ENCODE measurements around the gene PHACTR3. TPM values are rescaled to one million over a fixed set of nuclear protein-coding genes. Genes with fewer than 3 reads are reported as not detected.

The PHACTR3 gene
- total and polyA plus RNA-seq, 2 donors (not counting 3 experiments of a cell fraction or from before 2014, with no cell fraction given), result not detected

DNA sequence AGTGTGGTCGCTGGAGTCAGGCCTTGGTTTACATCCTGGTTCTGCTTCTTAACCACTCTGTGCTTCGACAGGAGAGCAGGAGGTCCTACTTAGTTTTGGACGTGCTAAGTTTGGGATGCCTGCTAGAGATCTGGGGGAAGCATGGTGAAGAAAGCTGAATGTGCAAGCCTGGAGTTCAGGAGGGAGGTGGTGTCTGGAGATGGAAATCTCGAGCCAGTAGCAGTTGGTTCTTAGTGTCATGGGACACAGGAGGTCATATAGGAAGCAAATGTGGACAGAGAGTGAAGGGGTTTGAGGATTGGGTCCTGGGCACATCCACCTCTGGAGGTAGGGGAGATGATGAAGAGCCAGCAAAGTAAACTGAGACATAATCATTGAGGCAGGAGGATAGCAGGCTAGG is 197.7 kb downstream of the PHACTR3 start:
- Histone ChIP-seq H3K4me1 (ENCODE audit: control insufficient read depth, extremely low read depth, insufficient read depth, low read length) (no peaks in the 10 kb centered on the region), H3K9me1 (replicated peaks; ENCODE audit: control insufficient read depth, extremely low read depth, insufficient read depth, low read length) (no peaks in the 10 kb centered on the region), H3K9ac (replicated peaks; ENCODE audit: extremely low read depth, insufficient read depth, low read length) (no peak overlapping the region), H3K9me3 (replicated peaks; ENCODE audit: control insufficient read depth, insufficient read depth, low read length) (peaks cover 2% of the 10 kb centered on the region), H3K27ac (ENCODE audit: insufficient read depth, low read depth, low read length) (no peak overlapping the region), H4K20me1 (replicated peaks; ENCODE audit: control insufficient read depth, extremely low read depth, insufficient read depth, low read length) (no peaks in the 10 kb centered on the region), H2AFZ (ENCODE audit: low read depth, low read length) (no peak overlapping the region), H3K79me2 (ENCODE audit: control insufficient read depth, insufficient read depth, low read length) (no peaks in the 10 kb centered on the region), H3K27me3 (ENCODE audit: control insufficient read depth in 2 of 2, insufficient read depth in 2 of 2, low read length in 2 of 2) (no peaks in the 10 kb centered on the region), H3K36me3 (ENCODE audit: control insufficient read depth in 2 of 2, extremely low read depth in 1 of 2, insufficient read depth in 2 of 2, low read length in 2 of 2) (no peaks in the 10 kb centered on the region), H3K4me2 (ENCODE audit: insufficient read depth, low read length) (no peak overlapping the region), H3K4me3 (replicated peaks in 1 of 3; ENCODE audit: insufficient read depth in 1 of 3, low read depth in 1 of 3, low read length in 3 of 3) (no peak overlapping the region)
- POLR2A ChIA-PET, result no interaction called here
- dilution Hi-C loops (cut with MboI; ENCODE audit: extremely low pct_ligation_motif_present, low sequenced_read_pairs), result no loop called here
- CTCF ChIA-PET, result no interaction called here
- no peak for DNase-seq (ENCODE audit: low read depth, low spot score)
- TF ChIP-seq, protein P1, sequence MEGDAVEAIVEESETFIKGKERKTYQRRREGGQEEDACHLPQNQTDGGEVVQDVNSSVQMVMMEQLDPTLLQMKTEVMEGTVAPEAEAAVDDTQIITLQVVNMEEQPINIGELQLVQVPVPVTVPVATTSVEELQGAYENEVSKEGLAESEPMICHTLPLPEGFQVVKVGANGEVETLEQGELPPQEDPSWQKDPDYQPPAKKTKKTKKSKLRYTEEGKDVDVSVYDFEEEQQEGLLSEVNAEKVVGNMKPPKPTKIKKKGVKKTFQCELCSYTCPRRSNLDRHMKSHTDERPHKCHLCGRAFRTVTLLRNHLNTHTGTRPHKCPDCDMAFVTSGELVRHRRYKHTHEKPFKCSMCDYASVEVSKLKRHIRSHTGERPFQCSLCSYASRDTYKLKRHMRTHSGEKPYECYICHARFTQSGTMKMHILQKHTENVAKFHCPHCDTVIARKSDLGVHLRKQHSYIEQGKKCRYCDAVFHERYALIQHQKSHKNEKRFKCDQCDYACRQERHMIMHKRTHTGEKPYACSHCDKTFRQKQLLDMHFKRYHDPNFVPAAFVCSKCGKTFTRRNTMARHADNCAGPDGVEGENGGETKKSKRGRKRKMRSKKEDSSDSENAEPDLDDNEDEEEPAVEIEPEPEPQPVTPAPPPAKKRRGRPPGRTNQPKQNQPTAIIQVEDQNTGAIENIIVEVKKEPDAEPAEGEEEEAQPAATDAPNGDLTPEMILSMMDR (IDR thresholded peaks at IDR 0.05; ENCODE audit: extremely low read depth in 1 of 2, insufficient read depth in 1 of 2, low read depth in 1 of 2, low read length in 2 of 2), result no peak
- TF ChIP-seq, protein P2, sequence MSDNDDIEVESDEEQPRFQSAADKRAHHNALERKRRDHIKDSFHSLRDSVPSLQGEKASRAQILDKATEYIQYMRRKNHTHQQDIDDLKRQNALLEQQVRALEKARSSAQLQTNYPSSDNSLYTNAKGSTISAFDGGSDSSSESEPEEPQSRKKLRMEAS (IDR thresholded peaks at IDR 0.05; ENCODE audit: insufficient read depth, insufficient read length), result no peak
- TF ChIP-seq FOS (IDR thresholded peaks at IDR 0.05; ENCODE audit: borderline replicate concordance, insufficient read depth, low read length), result no peak
- FAIRE-seq, result no peak
- no TSS peak for BruUV-seq (replicated peaks)
- intact Hi-C loops (cut with micrococcal nuclease), result no loop called here

DNA sequence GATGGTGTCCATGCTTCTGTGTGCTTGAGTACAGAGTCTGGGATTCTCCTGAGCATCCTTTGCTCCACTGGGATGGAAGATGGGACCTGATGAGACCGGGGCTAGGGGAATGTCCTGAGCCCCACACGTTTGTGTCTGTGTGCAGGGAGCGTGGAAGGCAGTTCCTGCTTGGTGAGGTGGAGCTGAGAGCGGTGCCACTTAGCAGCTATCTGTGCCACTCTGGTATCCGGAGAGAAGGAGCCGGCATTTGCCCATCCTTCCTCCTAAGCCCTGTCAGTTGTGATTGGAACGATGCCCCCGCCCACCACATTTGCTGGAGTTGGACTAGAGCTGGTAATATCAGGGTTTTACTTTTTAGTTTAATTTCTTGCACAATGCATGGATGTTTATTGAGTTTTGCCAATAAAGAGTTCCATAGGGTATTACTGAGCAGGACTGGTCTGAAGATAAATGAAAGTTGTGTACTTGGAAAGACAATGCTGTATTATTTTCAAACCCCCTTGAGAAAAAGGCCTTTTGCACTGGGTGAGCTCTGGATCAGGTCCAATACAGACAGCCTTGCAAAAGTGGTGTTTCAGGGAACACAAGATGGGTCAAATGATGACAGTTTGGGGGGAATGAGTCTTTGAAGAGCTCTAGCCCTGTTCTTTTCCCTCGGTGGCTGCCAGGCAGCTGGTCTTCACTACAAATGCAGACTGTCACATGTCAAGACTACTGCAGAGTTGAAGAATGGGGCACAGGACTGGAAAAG is 198.3 kb downstream of the PHACTR3 start:
- no TSS peak for BruUV-seq (replicated peaks)
- Histone ChIP-seq H3K36me3 (ENCODE audit: control insufficient read depth in 2 of 2, extremely low read depth in 1 of 2, insufficient read depth in 2 of 2, low read length in 2 of 2) (no peaks in the 10 kb centered on the region), H3K4me1 (ENCODE audit: control insufficient read depth, extremely low read depth, insufficient read depth, low read length) (no peaks in the 10 kb centered on the region), H2AFZ (ENCODE audit: low read depth, low read length) (no peak overlapping the region), H3K79me2 (ENCODE audit: control insufficient read depth, insufficient read depth, low read length) (no peaks in the 10 kb centered on the region), H3K27me3 (ENCODE audit: control insufficient read depth in 2 of 2, insufficient read depth in 2 of 2, low read length in 2 of 2) (no peaks in the 10 kb centered on the region), H3K9me1 (replicated peaks; ENCODE audit: control insufficient read depth, extremely low read depth, insufficient read depth, low read length) (no peaks in the 10 kb centered on the region), H3K4me2 (ENCODE audit: insufficient read depth, low read length) (no peak overlapping the region), H3K9me3 (replicated peaks; ENCODE audit: control insufficient read depth, insufficient read depth, low read length) (peaks cover 2% of the 10 kb centered on the region), H3K4me3 (replicated peaks in 1 of 3; ENCODE audit: insufficient read depth in 1 of 3, low read depth in 1 of 3, low read length in 3 of 3) (no peak overlapping the region), H4K20me1 (replicated peaks; ENCODE audit: control insufficient read depth, extremely low read depth, insufficient read depth, low read length) (no peaks in the 10 kb centered on the region), H3K9ac (replicated peaks; ENCODE audit: extremely low read depth, insufficient read depth, low read length) (no peak overlapping the region), H3K27ac (ENCODE audit: insufficient read depth, low read depth, low read length) (no peak overlapping the region)
- TF ChIP-seq POLR2AphosphoS5 (IDR thresholded peaks at IDR 0.05; ENCODE audit: insufficient read depth, low read depth, low read length) (no peak), POLR2A (IDR thresholded peaks at IDR 0.05; ENCODE audit: low read depth, low read length) (no peak), EZH2 (IDR thresholded peaks at IDR 0.05; ENCODE audit: borderline replicate concordance, low read depth, low read length, severe bottlenecking) (no peak)
- ChIA-PET CTCF (no interaction called here), POLR2A (no interaction called here)
- no peak for DNase-seq (ENCODE audit: low read depth, low spot score)
- dilution Hi-C loops (cut with MboI; ENCODE audit: extremely low pct_ligation_motif_present, low sequenced_read_pairs) (no loop called here), intact Hi-C loops (cut with micrococcal nuclease) (no loop called here)
- no peak for FAIRE-seq
